ENCODE results near the gene PEBP1. TPM values are rescaled to one million over a fixed set of nuclear protein-coding genes. Genes with fewer than 3 reads are reported as not detected.

PEBP1 gene
- total and polyA plus RNA-seq, 2 experiments from 2014 or later = 267 to 350 TPM

- 91% methylated on average over 7 of the region's 7 CpGs for WGBS, 2 experiments (ENCODE audit: low coverage in 1 of 2, low lambda C conversion rate in 2 of 2, missing lambda C conversion rate in 2 of 2)
- in situ Hi-C loops (cut with MboI) = loop anchor here (25.0 kb wide), 1 partner anchor 258 kb away; no protein-coding TSS in a partner anchor
- no peak for DNase-seq
- no peak overlapping the region for H3K9ac ChIP-seq
- no peak overlapping the region for H3K27ac ChIP-seq
- no peaks in the 10 kb centered on the region for H3K4me1 ChIP-seq (ENCODE audit: insufficient read depth)
- H3K79me2 ChIP-seq (ENCODE audit: insufficient read depth) = peaks cover 23% of the 10 kb centered on the region
- H4K20me1 ChIP-seq (ENCODE audit: insufficient read depth) = no peaks in the 10 kb centered on the region
- no peaks in the 10 kb centered on the region for H3K9me2 ChIP-seq (ENCODE audit: insufficient read depth)
- H2AFZ ChIP-seq = no peak overlapping the region
- no peak overlapping the region for H3K4me3 ChIP-seq
- H3F3A ChIP-seq (ENCODE audit: insufficient read depth) = peaks cover 6% of the 10 kb centered on the region
- H3K27me3 ChIP-seq (replicated peaks; ENCODE audit: insufficient read depth) = no peaks in the 10 kb centered on the region
- H3K4me2 ChIP-seq (ENCODE audit: unreplicated experiment) = no peak overlapping the region
- peaks cover 33% of the 10 kb centered on the region; the same call in 1 of the 2 replicates for H3K36me3 ChIP-seq (ENCODE audit: low read depth)
- no peaks in the 10 kb centered on the region for H3K9me3 ChIP-seq (ENCODE audit: low read depth)
- no peak for TF ChIP-seq EZH2 (IDR thresholded peaks at IDR 0.05; ENCODE audit: insufficient read depth, poor library complexity, severe bottlenecking)
- no peak for TF ChIP-seq EZH2phosphoT487 (IDR thresholded peaks at IDR 0.05; ENCODE audit: insufficient read depth, low read depth)
Measured at GRCh38 chr12:118145113-118145797, 9.3 kb downstream of the PEBP1 start.

- Histone ChIP-seq H3K4me3 (no peak overlapping the region), H3K9me2 (ENCODE audit: insufficient read depth) (no peaks in the 10 kb centered on the region), H3K9me3 (ENCODE audit: low read depth) (no peaks in the 10 kb centered on the region), H3K4me2 (ENCODE audit: unreplicated experiment) (no peak overlapping the region), H3K36me3 (ENCODE audit: low read depth) (peaks cover 28% of the 10 kb centered on the region; the same call in 1 of the 2 replicates), H3K79me2 (ENCODE audit: insufficient read depth) (peaks cover 18% of the 10 kb centered on the region), H2AFZ (no peak overlapping the region), H3F3A (ENCODE audit: insufficient read depth) (peaks cover 9% of the 10 kb centered on the region), H4K20me1 (ENCODE audit: insufficient read depth) (no peaks in the 10 kb centered on the region), H3K27me3 (replicated peaks; ENCODE audit: insufficient read depth) (no peaks in the 10 kb centered on the region), H3K4me1 (ENCODE audit: insufficient read depth) (no peaks in the 10 kb centered on the region), H3K27ac (no peak overlapping the region), H3K9ac (no peak overlapping the region)
- no peak for TF ChIP-seq EZH2 (IDR thresholded peaks at IDR 0.05; ENCODE audit: insufficient read depth, poor library complexity, severe bottlenecking)
- no peak for TF ChIP-seq EZH2phosphoT487 (IDR thresholded peaks at IDR 0.05; ENCODE audit: insufficient read depth, low read depth)
- WGBS, 2 experiments (ENCODE audit: low coverage in 1 of 2, low lambda C conversion rate in 2 of 2, missing lambda C conversion rate in 2 of 2) = 91% methylated on average over 9 of the region's 9 CpGs
- in situ Hi-C loops (cut with MboI) = loop anchor here (25.0 kb wide), 1 partner anchor 258 kb away; no protein-coding TSS in a partner anchor
- no peak for DNase-seq
Measured at GRCh38 chr12:118145798-118146156, 9.9 kb downstream of the PEBP1 start.

GRCh38 chr12:118148287-118148686 lies 12.4 kb downstream of the PEBP1 start:
- Histone ChIP-seq H3K4me1 (ENCODE audit: insufficient read depth) (no peaks in the 10 kb centered on the region), H3K9ac (no peak overlapping the region), H3K4me2 (ENCODE audit: unreplicated experiment) (no peak overlapping the region), H3K36me3 (ENCODE audit: low read depth) (peaks cover 15% of the 10 kb centered on the region; the same call in 1 of the 2 replicates), H2AFZ (no peak overlapping the region), H3K9me2 (ENCODE audit: insufficient read depth) (no peaks in the 10 kb centered on the region), H3K79me2 (ENCODE audit: insufficient read depth) (peaks cover 8% of the 10 kb centered on the region), H3K27me3 (replicated peaks; ENCODE audit: insufficient read depth) (no peaks in the 10 kb centered on the region), H3K9me3 (ENCODE audit: low read depth) (no peaks in the 10 kb centered on the region), H3F3A (ENCODE audit: insufficient read depth) (peaks cover 12% of the 10 kb centered on the region), H3K4me3 (no peak overlapping the region), H3K27ac (no peak overlapping the region), H4K20me1 (ENCODE audit: insufficient read depth) (no peaks in the 10 kb centered on the region)
- no peak for DNase-seq
- TF ChIP-seq EZH2 (IDR thresholded peaks at IDR 0.05; ENCODE audit: insufficient read depth, poor library complexity, severe bottlenecking) (no peak), EZH2phosphoT487 (IDR thresholded peaks at IDR 0.05; ENCODE audit: insufficient read depth, low read depth) (no peak)
- 84 to 88% methylated on average over 5 of the region's 5 CpGs for WGBS, 2 experiments (ENCODE audit: low coverage in 1 of 2, low lambda C conversion rate in 2 of 2, missing lambda C conversion rate in 2 of 2)
- in situ Hi-C loops (cut with MboI) = loop anchor here (25.0 kb wide), 1 partner anchor 261 kb away; no protein-coding TSS in a partner anchor

GRCh38 chr12:118150625-118151024 lies 14.7 kb downstream of the PEBP1 start:
- Histone ChIP-seq H2AFZ (no peak overlapping the region), H3K4me3 (no peak overlapping the region), H3K27ac (no peak overlapping the region), H3F3A (ENCODE audit: insufficient read depth) (peaks cover 12% of the 10 kb centered on the region; the same call in 1 of the 2 replicates), H3K79me2 (ENCODE audit: insufficient read depth) (no peaks in the 10 kb centered on the region), H3K9me2 (ENCODE audit: insufficient read depth) (no peaks in the 10 kb centered on the region), H3K9me3 (ENCODE audit: low read depth) (no peaks in the 10 kb centered on the region), H4K20me1 (ENCODE audit: insufficient read depth) (no peaks in the 10 kb centered on the region), H3K4me2 (ENCODE audit: unreplicated experiment) (no peak overlapping the region), H3K4me1 (ENCODE audit: insufficient read depth) (no peaks in the 10 kb centered on the region), H3K36me3 (ENCODE audit: low read depth) (peaks cover 11% of the 10 kb centered on the region; the same call in 1 of the 2 replicates), H3K9ac (no peak overlapping the region), H3K27me3 (replicated peaks; ENCODE audit: insufficient read depth) (no peaks in the 10 kb centered on the region)
- in situ Hi-C loops (cut with MboI) = no loop called here
- DNase-seq = no peak
- WGBS, 2 experiments (ENCODE audit: low coverage in 1 of 2, low lambda C conversion rate in 2 of 2, missing lambda C conversion rate in 2 of 2) = 50 to 59% methylated on average over 7 of the region's 7 CpGs
- no peak for TF ChIP-seq EZH2 (IDR thresholded peaks at IDR 0.05; ENCODE audit: insufficient read depth, poor library complexity, severe bottlenecking)
